ENCODE measurements around the gene PLPP2.

The PLPP2 gene

GRCh38 chr19:322616-323015 is 31.4 kb upstream of the PLPP2 start:
- H3K27ac ChIP-seq = no peak overlapping the region
- no peak overlapping the region for H3K4me2 ChIP-seq
- no peaks in the 10 kb centered on the region for H4K20me1 ChIP-seq (ENCODE audit: insufficient read depth)
- H3K79me2 ChIP-seq (ENCODE audit: insufficient read depth, low read depth) = no peaks in the 10 kb centered on the region
- no peak overlapping the region for H3K4me3 ChIP-seq (IDR thresholded peaks at IDR 0.05; ENCODE audit: insufficient read depth, low read depth, low read length)
- no peak overlapping the region for H2AFZ ChIP-seq (ENCODE audit: low read depth)
- H3K27me3 ChIP-seq (ENCODE audit: insufficient read depth, low read depth) = no peaks in the 10 kb centered on the region
- TF ChIP-seq CTCF (conservative IDR thresholded peaks at IDR 0.05; ENCODE audit: low read depth, low read length) = no peak
- H3K9ac ChIP-seq = no peak overlapping the region
- no peaks in the 10 kb centered on the region for H3K4me1 ChIP-seq (ENCODE audit: low read depth, poor library complexity, severe bottlenecking)
- no peaks in the 10 kb centered on the region for H3K36me3 ChIP-seq (ENCODE audit: insufficient read depth)

DNA sequence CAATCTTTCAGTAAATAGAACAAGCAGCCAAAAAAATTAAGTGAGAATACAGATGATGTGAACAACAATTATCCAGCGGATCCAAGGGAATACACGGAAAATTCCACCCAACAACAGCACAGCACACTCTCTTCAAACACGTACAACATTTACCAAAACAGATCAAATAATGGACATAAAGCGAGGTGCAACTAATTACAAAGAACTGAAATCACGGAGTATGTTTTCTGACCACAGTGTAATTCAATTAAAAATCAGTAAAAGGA is 27.2 kb upstream of the PLPP2 start:
- no peak for TF ChIP-seq CTCF (conservative IDR thresholded peaks at IDR 0.05; ENCODE audit: low read depth, low read length)
- H4K20me1 ChIP-seq (ENCODE audit: insufficient read depth) = no peaks in the 10 kb centered on the region
- no peak overlapping the region for H3K4me2 ChIP-seq
- H3K27me3 ChIP-seq (ENCODE audit: insufficient read depth, low read depth) = no peaks in the 10 kb centered on the region
- H3K27ac ChIP-seq = no peak overlapping the region
- no peaks in the 10 kb centered on the region for H3K36me3 ChIP-seq (ENCODE audit: insufficient read depth)
- H2AFZ ChIP-seq (ENCODE audit: low read depth) = no peak overlapping the region
- H3K4me1 ChIP-seq (ENCODE audit: low read depth, poor library complexity, severe bottlenecking) = no peaks in the 10 kb centered on the region
- no peak overlapping the region for H3K9ac ChIP-seq
- no peaks in the 10 kb centered on the region for H3K79me2 ChIP-seq (ENCODE audit: insufficient read depth, low read depth)
- H3K4me3 ChIP-seq (IDR thresholded peaks at IDR 0.05; ENCODE audit: insufficient read depth, low read depth, low read length) = no peak overlapping the region

- no peak for TF ChIP-seq CTCF (conservative IDR thresholded peaks at IDR 0.05; ENCODE audit: low read depth, low read length)
- Histone ChIP-seq H3K4me3 (IDR thresholded peaks at IDR 0.05; ENCODE audit: insufficient read depth, low read depth, low read length) (no peak overlapping the region), H3K27me3 (ENCODE audit: insufficient read depth, low read depth) (no peaks in the 10 kb centered on the region), H4K20me1 (ENCODE audit: insufficient read depth) (no peaks in the 10 kb centered on the region), H3K27ac (no peak overlapping the region), H3K36me3 (ENCODE audit: insufficient read depth) (no peaks in the 10 kb centered on the region), H3K79me2 (ENCODE audit: insufficient read depth, low read depth) (no peaks in the 10 kb centered on the region), H3K4me1 (ENCODE audit: low read depth, poor library complexity, severe bottlenecking) (no peaks in the 10 kb centered on the region), H3K9ac (no peak overlapping the region), H2AFZ (ENCODE audit: low read depth) (no peak overlapping the region), H3K4me2 (no peak overlapping the region)
These were observed 26.7 kb upstream of the PLPP2 start for GRCh38 chr19:317710-318508.

GRCh38 chr19:315811-316210 is 24.6 kb upstream of the PLPP2 start:
- Histone ChIP-seq H3K4me3 (IDR thresholded peaks at IDR 0.05; ENCODE audit: insufficient read depth, low read depth, low read length) (no peak overlapping the region), H3K4me2 (no peak overlapping the region), H3K27me3 (ENCODE audit: insufficient read depth, low read depth) (no peaks in the 10 kb centered on the region), H2AFZ (ENCODE audit: low read depth) (no peak overlapping the region), H3K36me3 (ENCODE audit: insufficient read depth) (no peaks in the 10 kb centered on the region), H3K4me1 (ENCODE audit: low read depth, poor library complexity, severe bottlenecking) (no peaks in the 10 kb centered on the region), H3K79me2 (ENCODE audit: insufficient read depth, low read depth) (no peaks in the 10 kb centered on the region), H3K27ac (no peak overlapping the region), H4K20me1 (ENCODE audit: insufficient read depth) (no peaks in the 10 kb centered on the region), H3K9ac (no peak overlapping the region)
- no peak for TF ChIP-seq CTCF (conservative IDR thresholded peaks at IDR 0.05; ENCODE audit: low read depth, low read length)
